Measurements from ENCODE around the gene LGALS4.
"Not testable (repeated sequence)": the region's sequence is repeated elsewhere in the genome, so short reads cannot be mapped to it uniquely, and the experiment has no call there.

Gene LGALS4

DNA sequence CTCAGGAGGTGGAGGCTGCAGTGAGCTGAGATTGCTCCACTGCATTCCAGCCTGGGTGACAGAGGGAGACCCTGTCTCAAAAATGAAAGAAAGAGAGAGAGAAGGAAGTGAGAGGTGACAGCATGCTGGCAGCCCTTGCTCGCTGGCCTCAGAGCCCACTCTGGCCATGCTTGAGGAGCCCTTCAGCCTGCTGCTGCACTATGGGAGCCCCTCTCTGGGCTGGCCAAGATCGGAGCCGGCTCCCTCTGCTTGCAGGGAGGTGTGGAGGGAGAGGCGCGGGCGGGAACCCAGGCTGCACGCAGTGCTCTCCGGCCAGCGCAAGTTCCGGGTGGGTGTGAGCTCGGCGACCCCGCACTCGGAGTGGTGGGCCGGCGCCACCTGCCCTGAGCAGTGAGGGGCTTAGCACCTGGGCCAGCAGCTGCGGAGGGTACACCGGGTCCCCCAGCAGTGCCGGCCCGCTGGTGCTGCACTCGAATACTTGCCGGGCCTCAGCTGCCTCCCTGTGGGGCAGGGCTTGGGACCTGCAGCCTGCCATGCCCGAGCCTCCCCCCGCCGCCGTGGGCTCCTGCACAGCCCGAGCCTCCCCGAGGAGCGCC, 8.6 kb upstream of the LGALS4 start:
- DNase-seq = not testable (repeated sequence)

DNA sequence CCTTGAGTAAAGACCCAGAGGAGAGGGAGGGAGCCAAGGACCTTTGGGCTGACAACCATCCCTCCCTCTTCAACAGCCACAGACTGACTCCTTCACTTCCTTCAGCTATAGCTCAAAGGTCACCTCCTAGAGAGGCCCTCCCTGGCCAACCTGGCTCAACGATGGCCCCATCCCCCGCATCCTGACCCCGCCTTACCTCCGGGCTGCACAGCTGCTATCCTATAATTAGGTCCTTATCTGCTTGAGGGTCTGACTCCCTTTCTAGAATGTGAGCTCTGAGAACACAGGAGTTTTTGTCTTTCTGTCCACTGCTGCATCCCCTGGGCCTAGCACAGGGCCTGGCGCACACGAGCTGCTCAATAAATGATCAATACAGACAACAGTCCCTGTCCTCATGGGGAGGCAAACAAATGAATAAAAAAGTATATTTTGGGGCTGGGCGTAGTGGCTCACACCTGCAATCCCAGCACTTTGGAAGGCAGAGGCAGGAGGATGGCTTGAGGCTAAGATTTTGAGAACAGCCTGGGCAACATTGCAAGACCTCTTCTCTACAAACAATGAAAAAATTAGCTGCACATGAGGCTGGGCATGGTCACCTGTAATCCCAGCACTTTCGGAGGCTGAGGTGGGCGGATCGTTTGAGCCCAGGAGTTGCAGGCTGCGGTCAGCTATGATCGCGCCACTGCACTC, 6.6 kb upstream of the LGALS4 start:
- no peak for DNase-seq

DNA sequence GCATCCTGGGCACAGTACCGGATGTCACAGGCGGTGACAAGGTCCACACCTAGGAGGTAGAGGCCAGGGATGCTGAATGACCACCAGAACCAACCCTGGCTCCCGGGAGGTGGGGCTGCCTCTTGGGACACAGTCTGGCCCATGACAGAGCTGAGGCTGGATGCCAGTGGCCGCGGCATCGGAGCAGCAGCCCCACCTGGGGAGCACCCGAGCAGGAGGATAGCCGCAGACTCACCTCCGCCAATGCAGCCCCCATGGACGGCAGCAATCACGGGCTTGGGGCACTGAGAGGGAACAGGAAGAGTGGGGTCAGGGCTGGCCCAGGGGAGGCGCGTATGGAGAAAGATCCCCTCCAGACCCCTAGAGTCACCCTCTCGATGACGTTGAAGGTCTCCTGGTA, 4.3 kb upstream of the LGALS4 start:
- no peak for DNase-seq

DNA sequence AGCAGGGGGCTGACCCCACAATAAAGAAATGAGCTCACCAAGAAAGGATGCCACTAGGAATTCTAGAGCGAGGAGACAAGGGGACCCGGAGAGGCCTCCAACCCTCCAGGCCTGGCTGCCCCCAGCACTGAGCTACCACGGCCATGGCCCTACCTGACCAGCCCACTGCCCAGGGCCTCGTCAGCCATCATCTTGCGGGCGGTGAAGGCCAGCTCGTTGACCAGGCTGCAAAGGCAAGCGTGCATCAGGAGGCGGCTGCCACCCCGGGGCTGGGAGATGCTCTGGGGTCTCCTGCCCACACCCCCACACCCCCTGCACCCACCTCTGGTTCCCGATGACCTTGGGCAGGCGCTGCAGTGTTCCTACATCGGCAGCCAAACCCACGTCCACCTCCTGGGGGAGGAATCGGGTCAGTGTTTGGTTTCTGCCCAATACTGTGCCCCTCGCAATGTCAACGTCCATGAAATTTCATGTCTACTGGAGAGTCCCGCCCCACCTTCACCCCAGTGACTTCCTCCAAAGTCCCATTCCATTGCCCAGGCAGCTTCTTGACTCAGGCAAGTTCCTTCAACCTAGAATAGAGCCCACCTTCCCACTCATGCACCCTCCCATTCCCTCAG, 3.5 kb upstream of the LGALS4 start:
- no peak for DNase-seq

DNA sequence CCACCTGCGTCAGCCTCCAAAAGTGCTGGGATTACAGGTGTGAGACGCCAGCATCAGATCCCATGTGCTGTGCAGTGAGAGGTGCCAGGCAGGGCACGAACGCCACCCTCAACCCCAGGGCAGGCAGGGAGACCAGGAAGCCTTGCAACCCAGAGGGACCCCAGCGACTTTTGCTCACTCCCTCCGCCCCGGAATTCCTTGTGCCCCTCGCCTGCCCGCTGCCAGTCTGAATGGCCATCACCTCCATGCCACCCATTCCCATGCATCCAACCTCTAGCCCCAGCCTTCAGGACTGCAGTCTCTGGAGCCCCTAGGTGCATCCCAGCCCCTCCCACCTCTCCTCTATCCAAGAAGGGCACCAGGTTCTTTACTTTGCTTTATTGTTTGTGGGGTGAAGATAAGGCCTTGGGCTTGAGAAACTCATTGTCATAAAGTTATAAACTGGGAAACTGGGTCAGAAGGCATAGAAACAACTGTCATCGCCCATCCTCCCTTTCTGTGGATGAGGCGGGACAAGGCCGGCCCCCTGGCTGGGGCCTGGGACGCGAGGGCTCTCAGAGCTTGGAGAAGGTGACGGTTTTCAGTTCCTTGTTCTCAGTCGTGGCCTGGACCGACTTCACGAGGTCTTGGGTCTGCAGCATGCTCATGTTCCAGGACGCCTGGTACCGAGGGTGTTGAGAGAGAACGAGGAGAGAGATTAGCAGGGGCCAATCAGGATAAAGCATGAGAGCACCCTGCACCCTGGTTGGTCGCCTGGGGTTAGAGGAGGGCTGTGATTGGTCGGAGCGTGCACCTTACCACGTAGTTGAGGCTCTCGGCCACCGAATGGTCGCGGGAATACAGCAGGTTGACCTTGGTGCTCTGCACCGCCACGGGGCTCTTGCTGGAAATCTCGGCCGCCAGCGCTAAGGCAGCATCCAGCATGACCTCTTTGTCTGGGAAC, 2.6 kb upstream of the LGALS4 start:
- DNase-seq = no peak

DNA sequence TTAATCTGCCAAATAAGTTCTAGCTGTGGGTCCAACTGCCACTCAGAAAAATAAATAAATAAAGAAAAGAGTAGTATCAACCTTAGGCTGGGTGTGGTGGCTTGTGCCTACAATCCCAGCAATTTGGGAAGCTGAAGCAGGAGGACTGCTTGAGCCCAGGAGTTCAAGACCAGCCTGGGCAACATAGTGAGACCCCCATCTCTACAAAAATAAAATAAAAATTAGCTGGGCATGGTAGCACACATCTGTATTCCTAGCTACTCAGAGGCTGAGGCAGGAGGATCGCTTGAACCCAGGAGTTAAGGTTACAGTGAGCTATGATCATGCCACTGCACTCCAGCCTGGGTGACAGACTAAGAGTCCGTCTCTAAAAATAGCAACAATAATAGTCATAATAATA, 1.2 kb upstream of the LGALS4 start:
- not testable (repeated sequence) for DNase-seq

DNA sequence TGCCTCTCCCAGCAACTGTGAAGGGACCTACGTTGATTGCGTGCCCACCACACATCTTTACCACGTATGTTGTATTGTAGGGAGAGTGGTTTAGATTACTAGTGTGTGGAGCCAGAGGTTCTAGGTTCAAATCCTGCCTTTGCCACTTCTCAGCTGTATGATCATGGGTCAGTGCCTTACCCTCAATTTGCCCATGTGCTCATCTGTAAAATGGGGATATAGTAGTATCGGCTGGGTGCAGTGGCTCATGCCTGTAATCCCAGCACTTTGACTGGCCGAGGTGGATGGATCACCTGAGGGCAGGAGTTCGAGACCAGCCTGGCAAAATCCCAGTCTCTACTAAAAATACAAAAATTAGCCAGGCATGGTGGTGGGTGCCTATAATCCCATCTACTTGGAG, 578 bp upstream of the LGALS4 start:
- no peak for DNase-seq

DNA sequence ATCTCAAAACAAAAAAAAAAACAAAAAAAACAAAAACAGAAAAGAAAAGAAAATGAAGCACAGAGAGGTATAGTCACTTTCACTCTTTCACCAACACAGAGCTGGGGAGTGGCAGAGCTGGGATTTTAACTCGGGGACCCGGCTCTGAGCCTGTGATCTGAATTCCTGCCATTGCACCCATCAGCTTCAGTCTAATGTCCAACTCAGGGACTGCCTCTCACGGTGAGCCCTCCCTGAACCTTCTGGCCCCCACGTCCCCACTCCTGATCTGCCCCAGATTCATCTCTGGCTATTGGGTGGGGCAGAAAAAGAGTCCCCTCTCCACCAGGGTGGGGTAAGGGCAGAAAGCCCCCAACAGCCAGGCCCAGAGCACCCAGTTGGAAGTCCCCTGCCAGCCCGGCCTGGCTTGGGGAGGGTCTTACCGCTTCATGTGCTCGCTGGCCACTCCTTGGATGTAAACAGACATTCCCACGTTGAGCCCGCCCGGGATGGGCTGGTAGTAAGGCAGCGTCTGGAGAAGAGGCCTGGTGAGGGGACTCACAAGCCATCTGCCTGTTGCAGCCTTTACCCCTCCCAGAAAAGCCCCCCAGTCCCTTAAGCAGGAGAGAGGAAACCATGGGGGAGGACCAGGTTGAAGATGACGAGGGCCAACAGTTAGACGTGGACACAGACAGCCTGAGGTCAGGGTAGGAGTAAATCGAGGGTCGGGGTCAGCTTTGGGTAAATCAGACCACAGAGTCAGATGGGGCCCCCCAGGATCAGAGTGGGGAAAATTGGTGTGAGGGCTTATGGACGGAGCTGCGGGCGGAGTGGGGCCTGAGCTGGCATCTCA, 520 bp downstream of the LGALS4 start:
- DNase-seq = no peak

DNA sequence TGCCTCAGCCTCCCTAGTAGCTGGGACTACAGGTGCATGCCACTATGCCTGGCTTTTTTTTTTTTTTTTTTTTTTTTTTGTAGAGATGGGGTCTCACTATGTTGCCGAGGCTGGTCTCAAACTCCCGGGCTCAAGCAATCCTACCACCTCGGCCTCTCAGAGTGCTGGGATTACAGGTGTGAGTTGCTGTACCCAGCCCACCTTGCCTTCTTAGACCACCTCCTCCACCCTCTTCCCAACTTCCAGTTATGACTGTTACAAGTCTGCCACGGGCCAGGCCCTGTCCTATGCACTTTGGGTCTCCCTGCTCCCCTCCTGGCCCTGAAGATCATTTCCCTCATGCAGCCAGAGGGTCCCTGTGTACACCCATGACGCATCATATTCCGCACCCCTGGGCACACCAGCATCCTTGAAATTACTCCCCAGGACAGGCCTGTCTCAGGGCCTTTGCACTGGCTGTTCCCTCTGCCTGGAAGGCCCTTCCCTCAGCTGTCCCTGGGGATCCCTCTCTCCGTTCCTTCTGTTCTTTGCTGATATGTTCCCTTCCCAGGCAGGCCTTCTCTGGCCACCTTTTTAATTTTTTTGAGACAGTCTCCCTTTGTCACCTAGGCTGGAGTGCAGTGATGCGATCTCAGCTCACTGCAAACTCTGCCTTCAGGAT, 3.0 kb downstream of the LGALS4 start:
- no peak for DNase-seq

DNA sequence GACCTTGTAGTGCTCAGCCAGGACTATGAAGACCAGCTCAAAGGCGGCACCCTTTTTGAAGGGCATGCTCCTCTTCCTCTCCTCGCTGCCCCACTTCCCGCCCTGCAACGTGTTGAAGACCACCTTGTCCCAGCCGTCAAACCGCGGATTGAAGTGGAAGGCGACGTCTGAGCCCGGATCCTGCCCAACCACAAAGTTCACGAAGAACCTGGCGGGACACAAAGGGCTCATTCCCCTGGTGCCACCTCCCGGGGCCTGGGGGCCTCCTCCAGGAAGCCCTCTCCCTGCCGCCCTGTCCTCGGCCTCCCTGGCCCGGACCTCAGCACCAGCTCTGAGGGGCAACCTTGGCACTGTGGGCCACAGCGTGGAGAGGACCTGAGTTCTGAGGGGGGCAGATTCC, 4.0 kb downstream of the LGALS4 start:
- DNase-seq = no peak

DNA sequence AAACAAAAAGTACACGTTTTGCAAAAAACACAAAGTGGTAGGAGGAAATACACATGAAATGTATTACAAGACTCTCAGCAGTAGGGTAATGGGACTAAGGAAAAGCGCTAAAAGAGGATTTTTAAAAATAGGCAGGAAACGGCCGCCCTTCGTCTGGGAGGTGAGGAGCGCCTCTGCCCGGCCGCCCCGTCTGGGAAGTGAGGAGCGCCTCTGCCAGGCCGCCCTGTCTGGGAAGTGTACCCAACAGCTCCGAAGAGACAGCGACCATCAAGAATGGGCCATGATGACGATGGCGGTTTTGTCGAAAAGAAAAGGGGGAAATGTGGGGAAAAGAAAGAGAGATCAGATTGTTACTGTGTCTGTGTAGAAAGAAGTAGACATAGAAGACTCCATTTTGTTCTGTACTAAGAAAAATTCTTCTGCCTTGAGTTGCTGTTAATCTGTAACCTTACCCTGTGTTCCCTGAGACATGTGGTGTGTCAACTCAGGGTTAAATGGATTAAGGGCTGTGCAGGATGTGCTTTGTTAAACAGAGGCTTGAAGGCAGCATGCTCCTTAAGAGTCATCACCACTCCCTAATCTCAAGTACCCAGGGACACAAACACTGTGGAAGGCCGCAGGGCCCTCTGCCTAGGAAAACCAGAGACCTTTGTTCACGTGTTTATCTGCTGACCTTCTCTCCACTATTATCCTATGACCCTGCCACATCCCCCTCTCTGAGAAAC, 5.2 kb downstream of the LGALS4 start:
- not testable (repeated sequence) for DNase-seq

DNA sequence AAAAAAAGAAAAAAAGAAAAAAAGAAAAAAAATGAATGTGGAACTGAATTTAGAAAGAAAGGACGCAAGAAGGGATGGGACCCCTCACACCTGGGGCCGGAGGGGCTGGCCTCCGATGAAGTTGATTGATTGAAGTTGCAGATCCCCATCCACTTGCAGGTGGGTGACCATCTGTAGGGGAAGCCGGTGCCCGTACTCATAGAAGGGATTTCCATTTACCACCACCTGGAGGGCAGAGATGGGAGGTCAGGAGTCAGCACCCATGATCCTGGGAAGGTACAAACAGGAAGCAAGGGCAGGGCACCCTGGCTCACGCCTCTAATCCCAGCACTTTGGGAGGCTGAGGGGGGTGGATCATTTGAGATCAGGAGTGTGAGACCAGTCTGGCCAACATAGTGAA, 6.4 kb downstream of the LGALS4 start:
- DNase-seq = no peak

DNA sequence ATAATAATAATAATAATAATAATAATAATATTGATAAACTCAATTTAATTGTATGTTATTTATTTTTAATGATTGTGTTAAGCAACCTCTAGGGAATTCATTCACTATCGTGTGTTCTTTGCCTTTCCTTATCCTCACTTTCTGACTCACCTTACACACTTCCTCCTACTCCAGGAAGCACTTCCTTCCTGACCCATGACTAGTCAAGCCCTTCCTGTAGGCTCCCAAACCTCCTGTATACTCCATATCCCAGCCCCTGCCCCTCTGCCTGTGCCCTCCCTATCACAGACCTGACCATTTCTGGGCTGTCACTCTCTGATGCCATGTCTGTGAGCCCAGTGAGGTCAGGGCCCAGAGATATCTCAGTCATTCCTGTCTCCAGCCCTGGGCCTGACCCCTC, 7.6 kb downstream of the LGALS4 start:
- DNase-seq = no peak

DNA sequence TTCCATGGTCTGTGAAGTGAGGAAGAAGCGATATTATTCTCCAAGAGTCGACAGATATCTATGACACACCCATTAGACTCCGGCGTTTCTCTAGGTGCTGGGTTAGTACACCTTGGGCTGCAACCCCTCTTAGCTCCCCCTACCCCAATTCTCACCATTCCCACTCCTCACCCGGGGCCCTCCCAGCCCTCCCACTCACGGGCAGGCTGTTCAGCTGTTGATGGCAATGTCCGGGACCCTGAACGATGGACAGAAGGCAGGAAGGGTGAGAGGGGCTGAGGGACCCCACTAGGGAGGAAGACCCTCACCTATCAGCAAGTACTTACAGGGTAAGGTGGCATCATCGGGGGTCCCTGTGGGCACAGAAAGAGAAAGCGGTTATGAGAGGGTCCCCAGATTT, 9.2 kb downstream of the LGALS4 start:
- DNase-seq = no peak

DNA sequence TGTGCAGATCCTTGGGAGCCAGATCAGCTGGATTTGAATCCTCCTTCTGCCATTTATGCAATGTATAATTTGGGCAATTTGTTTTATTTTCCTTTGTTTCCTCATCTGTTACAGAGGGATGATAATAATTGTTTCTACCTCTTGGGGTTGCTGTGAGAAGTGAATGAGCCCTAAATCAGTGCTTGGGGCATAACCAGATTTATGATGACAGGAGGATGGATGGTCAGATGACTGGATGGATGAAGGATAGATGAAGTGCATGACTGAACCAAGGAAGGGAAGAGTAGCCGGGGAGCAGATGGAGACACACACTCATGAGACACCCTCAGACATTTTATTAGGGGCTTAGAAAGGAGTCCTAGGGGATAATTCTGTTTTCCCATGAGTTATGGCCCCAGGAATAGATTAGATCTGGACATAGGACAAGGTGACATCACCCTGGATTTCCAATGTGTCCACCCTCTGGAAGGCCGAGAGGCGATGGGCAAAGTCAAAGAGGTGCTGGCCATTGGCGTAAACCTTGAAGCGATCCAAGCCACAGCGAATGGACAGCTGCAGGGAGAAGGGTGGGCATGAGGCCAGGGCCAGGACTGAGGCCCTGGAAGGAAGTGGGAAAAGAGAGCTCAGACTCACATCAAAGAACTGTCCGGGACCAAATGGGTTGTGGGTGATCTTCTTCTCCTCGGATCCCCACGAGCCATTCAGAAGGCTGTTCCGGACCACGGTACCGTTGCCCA, 11.2 kb downstream of the LGALS4 start:
- DNase-seq = no peak

DNA sequence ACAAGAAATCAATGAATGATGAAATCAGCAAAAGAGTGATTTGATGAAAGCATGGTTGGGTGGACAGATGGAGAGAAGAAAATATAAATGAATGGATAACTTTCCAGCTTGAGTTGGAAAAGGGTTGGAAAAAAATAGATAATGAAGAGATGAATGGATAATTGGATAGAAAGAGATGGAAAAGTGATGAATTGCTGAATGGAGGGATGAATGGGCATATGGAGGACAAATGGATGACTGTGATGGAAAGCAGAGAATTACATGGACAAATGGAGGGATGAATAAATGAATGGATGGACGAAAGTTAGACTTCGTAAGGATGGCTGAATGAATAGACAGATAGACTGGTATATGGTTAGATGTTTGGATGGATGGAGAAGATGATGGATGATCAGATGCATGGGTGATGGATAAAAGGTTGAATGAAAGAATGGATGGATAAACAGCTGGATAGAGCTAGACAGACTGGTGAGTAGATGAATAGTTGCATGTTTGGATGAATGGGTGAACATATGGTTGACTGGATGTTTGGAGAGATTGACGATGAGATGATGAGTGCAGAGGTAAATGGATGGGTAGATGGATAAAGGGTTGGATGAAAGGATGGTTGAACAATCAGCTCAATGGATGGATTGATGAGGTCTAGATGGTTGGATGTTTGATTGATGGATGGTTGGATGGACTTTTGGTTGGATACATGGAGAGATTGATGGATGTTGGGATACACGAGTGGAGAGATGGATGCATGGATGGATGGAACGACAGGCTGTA, 12.0 kb downstream of the LGALS4 start:
- DNase-seq = no peak

DNA sequence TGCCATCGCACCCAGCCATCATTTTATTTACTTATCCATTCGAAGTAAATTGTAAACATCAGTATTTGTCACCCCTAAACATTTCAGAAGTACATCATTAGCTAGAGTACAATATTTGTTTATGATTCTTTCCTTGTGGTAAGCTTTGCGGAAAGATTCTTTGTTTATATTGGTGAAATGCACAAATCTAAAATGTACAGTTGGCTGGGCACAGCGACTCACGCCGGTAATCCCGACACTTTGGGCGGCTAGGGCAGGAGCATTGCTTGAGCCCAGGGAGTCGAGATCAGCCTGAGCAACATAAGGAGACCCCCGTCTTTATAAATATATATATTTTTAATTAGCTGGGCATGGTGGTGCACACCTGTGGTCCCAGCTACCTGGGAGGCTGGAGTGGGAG, 13.6 kb downstream of the LGALS4 start:
- no peak for DNase-seq

DNA sequence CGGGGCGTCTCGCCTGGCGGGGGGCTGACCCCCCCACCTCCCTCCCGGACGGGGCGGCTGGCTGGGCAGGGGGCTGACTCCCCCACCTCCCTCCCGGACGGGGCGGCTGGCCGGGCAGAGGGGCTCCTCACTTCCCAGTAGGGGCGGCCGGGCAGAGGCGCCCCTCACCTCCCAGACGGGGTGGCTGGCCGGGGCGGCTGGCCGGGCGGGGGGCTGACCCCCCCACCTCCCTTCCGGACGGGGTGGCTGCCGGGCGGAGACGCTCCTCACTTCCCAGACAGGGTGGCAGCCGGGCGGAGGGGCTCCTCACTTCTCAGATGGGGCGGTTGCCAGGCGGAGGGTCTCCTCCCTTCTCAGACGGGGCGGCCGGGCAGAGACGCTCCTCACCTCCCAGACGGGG, 15.0 kb downstream of the LGALS4 start:
- not testable (repeated sequence) for DNase-seq

DNA sequence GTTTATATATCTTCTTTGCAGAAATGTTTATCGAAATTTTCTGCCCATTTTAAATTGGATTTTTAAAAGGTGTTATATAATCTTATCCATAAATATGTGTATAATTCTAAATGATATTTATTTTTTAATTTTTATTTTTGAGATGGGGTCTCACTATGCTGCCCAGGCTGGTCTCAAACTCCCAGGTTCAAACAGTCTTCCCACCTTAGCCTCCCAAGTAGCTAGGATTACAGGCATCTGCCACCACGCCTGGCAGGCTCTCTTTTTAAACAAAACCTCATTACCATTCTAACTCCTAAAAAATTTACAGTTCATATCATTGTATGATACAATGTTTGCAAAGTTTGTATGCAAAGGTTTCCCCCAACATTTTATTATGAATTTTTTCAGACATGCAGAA, 16.6 kb downstream of the LGALS4 start:
- DNase-seq = no peak

DNA sequence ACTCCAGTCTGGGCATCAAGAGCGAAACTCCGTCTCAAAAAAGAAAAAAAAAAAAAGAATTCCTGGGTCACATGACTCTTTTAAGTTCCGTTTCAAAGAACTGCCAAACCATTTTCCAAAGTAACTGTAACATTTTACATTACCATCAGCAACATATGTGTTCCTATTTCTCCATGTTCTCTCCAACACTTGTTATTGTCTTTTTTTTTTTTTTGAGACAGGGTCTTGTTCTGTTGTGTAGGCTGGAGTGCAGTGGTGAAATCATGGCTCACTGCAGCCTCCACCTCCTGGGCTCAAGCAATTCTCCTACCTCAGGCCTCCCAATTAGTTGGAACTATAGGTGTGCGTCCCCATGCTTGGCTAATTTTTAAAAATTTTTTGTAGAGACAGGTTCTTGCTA, 17.2 kb downstream of the LGALS4 start:
- no peak for DNase-seq
